ENCODE measurements around the gene PTPRM.
"Not testable (repeated sequence)": the region's sequence is repeated elsewhere in the genome, so short reads cannot be mapped to it uniquely, and the experiment has no call there.

PTPRM gene

DNA sequence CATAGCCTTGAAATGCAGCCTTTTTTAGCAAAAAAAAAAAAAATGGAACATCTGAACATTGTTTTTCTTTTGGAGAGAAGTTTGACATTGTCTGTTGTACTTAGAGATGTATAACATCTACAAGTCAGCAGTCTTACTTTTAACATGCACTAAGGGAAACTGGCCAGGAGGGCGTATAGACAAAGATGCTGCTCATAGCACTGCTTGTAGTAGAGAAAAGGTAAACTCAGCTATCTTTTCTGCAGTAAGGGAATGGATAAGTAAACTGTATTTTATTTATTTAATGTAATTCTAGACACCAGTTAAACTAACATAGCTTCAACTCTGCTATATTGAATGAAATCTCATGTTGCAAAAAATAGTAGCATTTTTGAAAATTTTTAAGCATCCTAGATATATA, 489.6 kb downstream of the PTPRM start:
- no peaks in the 10 kb centered on the region for H3K9me2 ChIP-seq (replicated peaks; ENCODE audit: control insufficient read depth, low read length)
- no peak overlapping the region for H3K27ac ChIP-seq (ENCODE audit: low read depth, low read length)
- no peaks in the 10 kb centered on the region for H4K20me1 ChIP-seq (ENCODE audit: control insufficient read depth, insufficient read depth, low read depth, low read length)
- TF ChIP-seq, protein P1, sequence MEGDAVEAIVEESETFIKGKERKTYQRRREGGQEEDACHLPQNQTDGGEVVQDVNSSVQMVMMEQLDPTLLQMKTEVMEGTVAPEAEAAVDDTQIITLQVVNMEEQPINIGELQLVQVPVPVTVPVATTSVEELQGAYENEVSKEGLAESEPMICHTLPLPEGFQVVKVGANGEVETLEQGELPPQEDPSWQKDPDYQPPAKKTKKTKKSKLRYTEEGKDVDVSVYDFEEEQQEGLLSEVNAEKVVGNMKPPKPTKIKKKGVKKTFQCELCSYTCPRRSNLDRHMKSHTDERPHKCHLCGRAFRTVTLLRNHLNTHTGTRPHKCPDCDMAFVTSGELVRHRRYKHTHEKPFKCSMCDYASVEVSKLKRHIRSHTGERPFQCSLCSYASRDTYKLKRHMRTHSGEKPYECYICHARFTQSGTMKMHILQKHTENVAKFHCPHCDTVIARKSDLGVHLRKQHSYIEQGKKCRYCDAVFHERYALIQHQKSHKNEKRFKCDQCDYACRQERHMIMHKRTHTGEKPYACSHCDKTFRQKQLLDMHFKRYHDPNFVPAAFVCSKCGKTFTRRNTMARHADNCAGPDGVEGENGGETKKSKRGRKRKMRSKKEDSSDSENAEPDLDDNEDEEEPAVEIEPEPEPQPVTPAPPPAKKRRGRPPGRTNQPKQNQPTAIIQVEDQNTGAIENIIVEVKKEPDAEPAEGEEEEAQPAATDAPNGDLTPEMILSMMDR (IDR thresholded peaks at IDR 0.05; ENCODE audit: low read depth, low read length, poor library complexity, severe bottlenecking), result no peak
- TF ChIP-seq EZH2phosphoT487 (IDR thresholded peaks at IDR 0.05; ENCODE audit: borderline replicate concordance, low read length), result no peak
- no peaks in the 10 kb centered on the region for H3K9me3 ChIP-seq (ENCODE audit: control insufficient read depth, insufficient read depth, low read length)
- H3K79me2 ChIP-seq (ENCODE audit: control insufficient read depth, low read length), result no peaks in the 10 kb centered on the region
- no peaks in the 10 kb centered on the region for H3F3A ChIP-seq (ENCODE audit: control insufficient read depth, insufficient read depth)
- H3K36me3 ChIP-seq (ENCODE audit: control insufficient read depth, low read length), result no peaks in the 10 kb centered on the region
- no peaks in the 10 kb centered on the region for H3K4me1 ChIP-seq (ENCODE audit: control insufficient read depth, low read length)
- H3K27me3 ChIP-seq (ENCODE audit: control insufficient read depth, low read length), result no peaks in the 10 kb centered on the region
- no peak overlapping the region for H3K4me2 ChIP-seq (ENCODE audit: low read length)
- H3K4me3 ChIP-seq (ENCODE audit: low read length), result no peak overlapping the region

DNA sequence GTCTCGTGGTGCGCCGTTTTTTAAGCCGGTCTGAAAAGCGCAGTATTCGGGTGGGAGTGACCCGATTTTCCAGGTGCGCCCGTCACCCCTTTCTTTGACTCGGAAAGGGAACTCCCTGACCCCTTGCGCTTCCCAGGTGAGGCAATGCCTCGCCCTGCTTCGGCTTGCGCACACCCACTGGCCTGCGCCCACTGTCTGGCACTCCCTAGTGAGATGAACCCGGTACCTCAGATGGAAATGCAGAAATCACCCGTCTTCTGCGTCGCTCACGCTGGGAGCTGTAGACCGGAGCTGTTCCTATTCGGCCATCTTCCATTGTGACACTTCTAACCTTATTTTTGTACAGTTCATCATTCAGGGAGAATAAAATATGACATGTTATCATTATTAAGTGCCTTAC, 496.0 kb downstream of the PTPRM start:
- H3F3A ChIP-seq (ENCODE audit: control insufficient read depth, insufficient read depth); H3K27me3 ChIP-seq (ENCODE audit: control insufficient read depth, low read length); H3K9me3 ChIP-seq (ENCODE audit: control insufficient read depth, insufficient read depth, low read length); H3K4me2 ChIP-seq (ENCODE audit: low read length); H3K4me1 ChIP-seq (ENCODE audit: control insufficient read depth, low read length); H4K20me1 ChIP-seq (ENCODE audit: control insufficient read depth, insufficient read depth, low read depth, low read length); H3K27ac ChIP-seq (ENCODE audit: low read depth, low read length); H3K36me3 ChIP-seq (ENCODE audit: control insufficient read depth, low read length); H3K9me2 ChIP-seq (replicated peaks; ENCODE audit: control insufficient read depth, low read length); H3K79me2 ChIP-seq (ENCODE audit: control insufficient read depth, low read length); H3K4me3 ChIP-seq (ENCODE audit: low read length): not testable (repeated sequence)

- no peaks in the 10 kb centered on the region for H3K4me1 ChIP-seq (ENCODE audit: control insufficient read depth, low read length)
- no peaks in the 10 kb centered on the region for H3K27me3 ChIP-seq (ENCODE audit: control insufficient read depth, low read length)
- no peak overlapping the region for H3K27ac ChIP-seq (ENCODE audit: low read depth, low read length)
- no peaks in the 10 kb centered on the region for H3K9me3 ChIP-seq (ENCODE audit: control insufficient read depth, insufficient read depth, low read length)
- no peak overlapping the region for H3K4me3 ChIP-seq (ENCODE audit: low read length)
- H3K4me2 ChIP-seq (ENCODE audit: low read length), result no peak overlapping the region
- no peaks in the 10 kb centered on the region for H3K79me2 ChIP-seq (ENCODE audit: control insufficient read depth, low read length)
- no peaks in the 10 kb centered on the region for H3K9me2 ChIP-seq (replicated peaks; ENCODE audit: control insufficient read depth, low read length)
- no peaks in the 10 kb centered on the region for H3F3A ChIP-seq (ENCODE audit: control insufficient read depth, insufficient read depth)
- TF ChIP-seq EZH2phosphoT487 (IDR thresholded peaks at IDR 0.05; ENCODE audit: borderline replicate concordance, low read length), result no peak
- TF ChIP-seq, protein P1 (IDR thresholded peaks at IDR 0.05; ENCODE audit: low read depth, low read length, poor library complexity, severe bottlenecking), result no peak
- H4K20me1 ChIP-seq (ENCODE audit: control insufficient read depth, insufficient read depth, low read depth, low read length), result no peaks in the 10 kb centered on the region
- H3K36me3 ChIP-seq (ENCODE audit: control insufficient read depth, low read length), result no peaks in the 10 kb centered on the region
These were observed 496.6 kb downstream of the PTPRM start for GRCh38 chr18:8063733-8064132.

- Histone ChIP-seq H3K79me2 (ENCODE audit: control insufficient read depth, low read length) (no peaks in the 10 kb centered on the region), H3K36me3 (ENCODE audit: control insufficient read depth, low read length) (no peaks in the 10 kb centered on the region), H3K9me3 (ENCODE audit: control insufficient read depth, insufficient read depth, low read length) (no peaks in the 10 kb centered on the region), H4K20me1 (ENCODE audit: control insufficient read depth, insufficient read depth, low read depth, low read length) (no peaks in the 10 kb centered on the region), H3K4me1 (ENCODE audit: control insufficient read depth, low read length) (no peaks in the 10 kb centered on the region), H3F3A (ENCODE audit: control insufficient read depth, insufficient read depth) (no peaks in the 10 kb centered on the region), H3K27ac (ENCODE audit: low read depth, low read length) (no peak overlapping the region), H3K4me2 (ENCODE audit: low read length) (no peak overlapping the region), H3K9me2 (replicated peaks; ENCODE audit: control insufficient read depth, low read length) (no peaks in the 10 kb centered on the region), H3K27me3 (ENCODE audit: control insufficient read depth, low read length) (no peaks in the 10 kb centered on the region), H3K4me3 (ENCODE audit: low read length) (no peak overlapping the region)
- TF ChIP-seq EZH2phosphoT487 (IDR thresholded peaks at IDR 0.05; ENCODE audit: borderline replicate concordance, low read length), result no peak
- TF ChIP-seq, protein P1 (IDR thresholded peaks at IDR 0.05; ENCODE audit: low read depth, low read length, poor library complexity, severe bottlenecking), result no peak
These were observed 498.2 kb downstream of the PTPRM start for GRCh38 chr18:8065284-8065683.
